Stomach (tissue), 9 donors: ENCODE results near the gene ERBIN. TPM values are rescaled to one million over a fixed set of nuclear protein-coding genes. Genes with fewer than 3 reads are reported as not detected.
"Not testable (repeated sequence)": the region's sequence is repeated elsewhere in the genome, so short reads cannot be mapped to it uniquely, and the experiment has no call there.

ENCODE experiments used
- DNase-seq, 2 donors: peaks; one replicate each; pipeline versions ENCODE4 v3.0.0 to v3.0.0-alpha.2; 2013 to 2019
- H3K27ac ChIP-seq, 5 donors: fragments of 200-600 bp in 4 of 5; sonication (generic) in 4 of 5; one replicate each; pipeline ENCODE4 v1.5.1; 2013 to 2019; ENCODE audit warnings: mild to moderate bottlenecking in 1 of 5, moderate library complexity in 1 of 5
- H3K27me3 ChIP-seq, 3 donors: fragments of 200-600 bp; sonication (generic); one replicate each; pipeline ENCODE4 v1.5.1; 2017 to 2019; ENCODE audit warnings: mixed run types in 1 of 3
- H3K36me3 ChIP-seq, 4 donors: fragments of 200-600 bp; sonication (generic); 1 replicate in 3 of 4; 2 replicates in 1 of 4; pipeline ENCODE4 v1.5.1; 2016 to 2019
- H3K4me1 ChIP-seq, 4 donors: fragments of 200-600 bp; sonication (generic); one replicate each; pipeline ENCODE4 v1.5.1; 2016 to 2019
- H3K4me3 ChIP-seq, 4 donors: fragments of 200-600 bp; sonication (generic) in 3 of 4; one replicate each; pipeline ENCODE4 v1.5.1; 2016 to 2019; ENCODE audit warnings: mild to moderate bottlenecking in 1 of 4
- H3K9me3 ChIP-seq, 4 donors: fragments of 200-600 bp; sonication (generic); one replicate each; pipeline ENCODE4 v1.5.1; 2016 to 2019
- CTCF ChIP-seq, 7 experiments: fragments of 450-650 bp in 4 of 7; fragments of 200-600 bp in 3 of 7; sonication (generic) in 3 of 7; IDR thresholded peaks; one replicate each; pipeline ENCODE4 v1.5.1; 2016 to 2019; ENCODE audit warnings: antibody characterized with exemption in 7 of 7, control low read depth in 2 of 7, mild to moderate bottlenecking in 1 of 7
- EP300 ChIP-seq: sonication (generic); formaldehyde crosslinking; IDR thresholded peaks from one replicate; pipeline ENCODE4 v1.6.1; 2017; ENCODE audit warnings: antibody characterized with exemption
- POLR2A ChIP-seq, 4 donors: fragments of 450-650 bp; IDR thresholded peaks; one replicate each; pipeline ENCODE4 v1.6.1; 2016; ENCODE audit warnings: antibody characterized with exemption in 4 of 4, control low read depth in 2 of 4, mild to moderate bottlenecking in 1 of 4, moderate library complexity in 1 of 4
- POLR2AphosphoS5 ChIP-seq, 3 donors: sonication (generic); formaldehyde crosslinking; IDR thresholded peaks; one replicate each; pipeline ENCODE4 v1.6.1; 2016; ENCODE audit warnings: antibody characterized with exemption in 3 of 3
- WGBS, 5 donors: extraction: QIAGEN DNeasy Blood & Tissue Kit in 3 of 5; methylation state at CpG; one replicate each; pipeline versions ENCODE4 v1.1.5 to v1.1.7; 2013 to 2018; 5-methylcytosine and 5-hydroxymethylcytosine counted together
- intact Hi-C: fragments of 100-400 bp; cut with DNase I; formaldehyde crosslinking; loops from one replicate; pipeline ENCODE4 v1.15.1; 2023; ENCODE audit warnings: low total_unique reads
- polyA plus RNA-seq, 3 donors: library from polyadenylated mRNA; stranded (reverse); fragments of 200-250 nt; gene quantifications; one replicate each; pipeline ENCODE4 v1.2.3, GENCODE V29; 2013
- total RNA-seq, 5 donors: library from RNA; depleted of rRNA; stranded (reverse); fragments of >200 nt; gene quantifications; one replicate each; pipeline versions ENCODE4 v1.1.0 to v1.2.3, GENCODE V29; 2014 to 2016
- donor health status: healthy with polysubstance abuse.
- donor health status: Bipolar disorder and iron deficiency.
- donor health status: healthy.

Gene ERBIN
- total and polyA plus RNA-seq, 8 donors, result 10.3 to 207 (median 37.2) TPM

DNA sequence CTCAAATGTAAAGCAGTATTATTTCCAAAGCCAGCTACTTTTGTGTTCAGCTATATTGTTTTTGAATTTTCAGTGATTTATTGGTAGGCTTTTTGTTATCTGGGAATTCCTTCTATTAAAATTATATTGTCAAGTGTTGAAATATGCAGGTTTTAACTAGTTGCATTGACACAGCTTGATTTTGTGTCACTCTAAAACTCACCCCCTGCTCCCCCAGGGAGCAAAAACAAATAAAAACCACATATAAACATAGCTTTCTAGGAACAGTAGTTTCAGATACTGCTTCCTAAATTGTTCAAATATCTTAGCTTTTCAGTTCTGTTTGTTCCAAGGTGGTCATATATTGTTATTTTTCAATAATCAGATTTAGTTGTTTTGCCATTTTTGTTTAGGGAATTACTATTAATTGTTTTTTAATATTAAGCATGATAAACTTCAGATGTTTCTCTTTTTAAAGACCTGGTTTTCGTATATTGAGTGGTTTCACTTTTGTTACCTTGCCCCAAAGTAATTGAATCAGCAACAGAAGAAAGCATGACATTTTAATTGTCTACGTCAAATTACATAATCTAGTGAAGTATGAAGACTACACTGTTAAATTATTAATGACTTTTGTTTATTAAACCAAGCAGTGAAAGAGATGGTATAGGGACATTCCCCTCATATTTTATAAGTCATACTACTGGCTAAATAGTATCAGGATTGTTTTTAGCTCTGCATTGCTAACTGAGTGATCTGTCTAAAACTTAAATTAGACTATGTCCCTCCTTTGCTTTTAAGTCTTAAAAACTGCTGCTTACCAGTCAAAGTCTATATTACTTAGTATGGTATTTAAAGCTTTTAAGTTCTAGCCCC, 43.4 kb downstream of the ERBIN start:
- Histone ChIP-seq H3K27ac (no peak overlapping the region), H3K9me3 (no peaks in the 10 kb centered on the region), H3K27me3 (no peaks in the 10 kb centered on the region), H3K4me3 (no peak overlapping the region), H3K36me3 (no peaks in the 10 kb centered on the region), H3K4me1 (peaks cover 7 to 73% (median 37%) of the 10 kb centered on the region in 4 donors)
- TF ChIP-seq CTCF (IDR thresholded peaks at IDR 0.05) (no peak), POLR2A (IDR thresholded peaks at IDR 0.05) (no peak), POLR2AphosphoS5 (IDR thresholded peaks at IDR 0.05) (no peak)
- intact Hi-C loops, result no loop called here
- DNase-seq, result no peak
- WGBS, 5 donors, result 51 to 67% (median 54%) methylated on average over 2 of the region's 2 CpGs

- Histone ChIP-seq H3K27me3 (no peaks in the 10 kb centered on the region), H3K9me3 (no peaks in the 10 kb centered on the region), H3K27ac (no peak overlapping the region), H3K4me1 (peaks cover 7 to 70% (median 39%) of the 10 kb centered on the region in 4 donors), H3K36me3 (no peaks in the 10 kb centered on the region), H3K4me3 (no peak overlapping the region)
- TF ChIP-seq POLR2A (IDR thresholded peaks at IDR 0.05) (no peak), EP300 (no peak), CTCF (IDR thresholded peaks at IDR 0.05) (no peak)
- no peak for DNase-seq
- intact Hi-C loops, result no loop called here
- 62 to 69% (median 63%) methylated on average over 7 of the region's 7 CpGs for WGBS, 5 donors
Measured at GRCh38 chr5:65970481-65971367, 44.3 kb downstream of the ERBIN start.

- Histone ChIP-seq H3K27ac (no peak overlapping the region), H3K36me3 (no peaks in the 10 kb centered on the region), H3K9me3 (no peaks in the 10 kb centered on the region), H3K27me3 (no peaks in the 10 kb centered on the region), H3K4me1 (peaks cover 7 to 60% (median 33%) of the 10 kb centered on the region in 4 donors), H3K4me3 (no peak overlapping the region)
- TF ChIP-seq CTCF (IDR thresholded peaks at IDR 0.05) (no peak), POLR2AphosphoS5 (IDR thresholded peaks at IDR 0.05) (no peak), EP300 (no peak)
- intact Hi-C loops, result no loop called here
- WGBS, 5 donors, result 84 to 90% (median 86%) methylated on average over 3 of the region's 3 CpGs
- DNase-seq, result no peak
Measured at GRCh38 chr5:65971643-65972042, 45.3 kb downstream of the ERBIN start.

DNA sequence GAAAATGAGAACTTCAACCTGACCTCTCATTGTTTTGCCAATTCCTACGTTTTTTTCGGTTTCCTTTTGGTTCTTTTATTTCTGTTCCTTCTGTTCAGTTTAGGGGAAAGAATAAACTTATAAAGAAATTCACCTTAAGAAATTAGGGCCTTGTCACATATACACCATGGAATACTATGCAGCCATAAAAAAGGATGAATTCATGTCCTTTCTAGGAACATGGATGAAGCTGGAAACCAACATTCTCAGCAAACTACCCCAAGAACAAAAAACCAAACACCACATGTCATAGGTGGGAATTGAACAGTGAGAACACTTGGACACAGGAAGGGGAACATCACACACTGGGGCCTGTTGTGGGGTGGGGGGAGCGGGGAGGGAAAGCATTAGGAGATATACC, 46.5 kb downstream of the ERBIN start:
- H3K27ac ChIP-seq, H3K36me3 ChIP-seq, DNase-seq, H3K27me3 ChIP-seq, H3K4me3 ChIP-seq, intact Hi-C loops, H3K9me3 ChIP-seq: not testable (repeated sequence)
- peaks cover 7 to 48% (median 27%) of the 10 kb centered on the region in 4 donors for H3K4me1 ChIP-seq
- WGBS, 5 donors, result 92 to 99% (median 98%) methylated on average over 3 of the region's 3 CpGs
